Measurements from ENCODE around the gene NDUFAF4. TPM values are rescaled to one million over a fixed set of nuclear protein-coding genes. Genes with fewer than 3 reads are reported as not detected.

The NDUFAF4 gene
- total RNA-seq, 6 experiments from 2014 or later = 30.2 to 41.5 (median 34.6) TPM

DNA sequence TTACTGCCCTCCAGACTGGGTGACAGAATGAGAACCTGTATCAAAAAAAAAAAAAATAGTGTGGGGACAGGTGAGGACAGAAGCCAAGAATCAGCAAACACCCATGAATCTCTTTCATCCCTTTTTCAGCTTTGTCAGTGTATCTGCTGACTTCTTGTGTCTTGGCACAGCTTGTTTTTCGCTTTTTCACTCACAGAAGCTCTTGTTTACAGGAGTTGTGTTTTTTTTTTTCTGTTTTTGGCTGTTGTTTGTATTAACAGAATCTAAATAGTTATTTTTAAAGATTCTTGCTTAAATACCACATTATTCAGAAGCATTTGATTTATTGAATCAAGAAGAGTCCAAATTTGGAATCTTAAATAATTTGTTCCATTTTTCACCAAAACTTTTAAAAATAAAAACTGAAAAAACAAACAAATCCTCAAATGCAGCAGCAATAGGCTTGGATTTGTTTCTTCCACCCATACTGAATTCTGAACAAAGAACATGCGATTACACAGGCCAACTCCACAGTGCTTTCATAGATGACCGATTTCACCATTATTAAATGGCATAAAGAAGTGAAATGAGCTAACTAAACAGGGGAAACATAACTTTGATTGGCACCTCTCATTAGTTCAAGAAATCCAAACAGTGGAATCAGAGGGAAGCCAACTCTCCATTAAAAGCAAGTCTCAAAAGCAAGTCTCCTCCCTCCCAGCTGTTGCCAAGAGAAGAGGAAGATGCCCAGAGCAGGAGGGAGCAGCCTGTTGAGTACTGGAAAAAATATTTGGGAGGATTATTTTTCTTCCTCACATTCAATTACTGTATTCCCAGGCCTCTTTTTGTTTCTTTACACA, 33.3 kb downstream of the NDUFAF4 start:
- no peak overlapping the region for H3K27ac Mint-ChIP-seq
- no peaks in the 10 kb centered on the region for H3K9me3 Mint-ChIP-seq
- H3K36me3 Mint-ChIP-seq (ENCODE audit: low read depth) = no peaks in the 10 kb centered on the region
- peaks cover 7% of the 10 kb centered on the region; the same call in 1 of the 2 replicates for H3K27me3 Mint-ChIP-seq (ENCODE audit: insufficient read depth)
- H3K4me1 Mint-ChIP-seq (ENCODE audit: low read depth) = no peaks in the 10 kb centered on the region
- no peak overlapping the region for H3K4me3 Mint-ChIP-seq
- no peak for TF ChIP-seq CTCF (IDR thresholded peaks at IDR 0.05)
- DNase-seq = no peak

- Mint-ChIP-seq H3K4me1 (ENCODE audit: low read depth) (no peaks in the 10 kb centered on the region), H3K27me3 (ENCODE audit: insufficient read depth) (peaks cover 13% of the 10 kb centered on the region), H3K36me3 (ENCODE audit: low read depth) (no peaks in the 10 kb centered on the region), H3K27ac (no peak overlapping the region), H3K9me3 (no peaks in the 10 kb centered on the region), H3K4me3 (no peak overlapping the region)
- DNase-seq = no peak
- no peak for TF ChIP-seq CTCF (IDR thresholded peaks at IDR 0.05)
These were observed 35.1 kb downstream of the NDUFAF4 start for GRCh38 chr6:96862560-96862959.

GRCh38 chr6:96861588-96861987, 36.1 kb downstream of the NDUFAF4 start:
- Mint-ChIP-seq H3K27ac (no peak overlapping the region), H3K36me3 (ENCODE audit: low read depth) (no peaks in the 10 kb centered on the region), H3K27me3 (ENCODE audit: insufficient read depth) (peaks cover 17% of the 10 kb centered on the region), H3K4me1 (ENCODE audit: low read depth) (no peaks in the 10 kb centered on the region), H3K4me3 (no peak overlapping the region), H3K9me3 (no peaks in the 10 kb centered on the region)
- no peak for DNase-seq
- no peak for TF ChIP-seq CTCF (IDR thresholded peaks at IDR 0.05)

- no peak for DNase-seq
- Mint-ChIP-seq H3K9me3 (no peaks in the 10 kb centered on the region), H3K27ac (no peak overlapping the region), H3K36me3 (ENCODE audit: low read depth) (no peaks in the 10 kb centered on the region), H3K27me3 (ENCODE audit: insufficient read depth) (peaks cover 11% of the 10 kb centered on the region), H3K4me3 (no peak overlapping the region), H3K4me1 (ENCODE audit: low read depth) (no peaks in the 10 kb centered on the region)
- TF ChIP-seq CTCF (IDR thresholded peaks at IDR 0.05) = no peak
These were observed 40.8 kb downstream of the NDUFAF4 start for GRCh38 chr6:96856856-96857255.

GRCh38 chr6:96853083-96853482, 44.6 kb downstream of the NDUFAF4 start:
- H3K36me3 Mint-ChIP-seq (ENCODE audit: low read depth) = no peaks in the 10 kb centered on the region
- TF ChIP-seq CTCF (IDR thresholded peaks at IDR 0.05) = no peak
- no peak for DNase-seq
- no peaks in the 10 kb centered on the region for H3K4me1 Mint-ChIP-seq (ENCODE audit: low read depth)
- no peak overlapping the region for H3K4me3 Mint-ChIP-seq
- H3K27me3 Mint-ChIP-seq (ENCODE audit: insufficient read depth) = peaks cover 6% of the 10 kb centered on the region; the same call in 1 of the 2 replicates
- no peaks in the 10 kb centered on the region for H3K9me3 Mint-ChIP-seq
- H3K27ac Mint-ChIP-seq = no peak overlapping the region
